ENCODE measurements around the gene KLHL12. TPM values are rescaled to one million over a fixed set of nuclear protein-coding genes. Genes with fewer than 3 reads are reported as not detected.

KLHL12 gene
- polyA plus RNA-seq, 1 experiment, result 54.2 TPM

GRCh38 chr1:202964791-202965410 lies 37.9 kb upstream of the KLHL12 start:
- no peaks in the 10 kb centered on the region; the same call in 1 of the 2 replicates for H3K9me3 ChIP-seq (ENCODE audit: control insufficient read depth, insufficient read depth, low read length)
- H3K27ac ChIP-seq (ENCODE audit: low read depth, low read length), result peak overlapping the region; percentile 39
- no peaks in the 10 kb centered on the region for H3K27me3 ChIP-seq (ENCODE audit: control insufficient read depth, insufficient read depth, low read length)
- no peak for TF ChIP-seq CTCF (IDR thresholded peaks at IDR 0.05; ENCODE audit: low read depth, low read length)
- CTCF ChIA-PET, result no interaction called here
- DNase-seq (ENCODE audit: low read depth, low spot score), result no peak
- POLR2A ChIA-PET, result no interaction called here
- H3K4me3 ChIP-seq (ENCODE audit: low read depth, low read length), result no peak overlapping the region

GRCh38 chr1:202961220-202961880 lies 34.3 kb upstream of the KLHL12 start:
- POLR2A ChIA-PET, result no interaction called here
- no peak overlapping the region for H3K4me3 ChIP-seq (ENCODE audit: low read depth, low read length)
- no peak for TF ChIP-seq CTCF (IDR thresholded peaks at IDR 0.05; ENCODE audit: low read depth, low read length)
- CTCF ChIA-PET, result no interaction called here
- no peak for DNase-seq (ENCODE audit: low read depth, low spot score)
- H3K9me3 ChIP-seq (ENCODE audit: control insufficient read depth, insufficient read depth, low read length), result no peaks in the 10 kb centered on the region; the same call in 1 of the 2 replicates
- no peak overlapping the region for H3K27ac ChIP-seq (ENCODE audit: low read depth, low read length)
- H3K27me3 ChIP-seq (ENCODE audit: control insufficient read depth, insufficient read depth, low read length), result no peaks in the 10 kb centered on the region

DNA sequence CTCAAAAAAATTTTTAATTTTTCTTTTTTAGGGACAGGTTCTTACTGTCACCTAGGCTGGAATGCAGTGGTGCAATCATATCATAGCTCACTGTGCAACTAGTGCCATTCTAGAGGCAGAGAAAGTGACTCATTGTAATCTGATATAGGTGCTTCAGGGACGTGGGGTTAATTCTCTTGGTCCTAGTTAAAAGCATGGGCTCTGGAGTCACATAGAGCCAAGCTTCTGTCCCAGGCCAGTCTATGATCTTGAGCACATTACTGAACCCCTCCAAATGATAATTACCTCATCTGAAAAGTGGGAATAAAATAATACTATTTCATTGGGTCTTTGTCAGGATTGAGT lies 32.2 kb upstream of the KLHL12 start:
- POLR2A ChIA-PET, result interaction anchor here (1.0 kb wide), 1 partner anchor 48 kb away, joined by 6 read pairs; the partner anchor contains the start of gene TMEM183A

DNA sequence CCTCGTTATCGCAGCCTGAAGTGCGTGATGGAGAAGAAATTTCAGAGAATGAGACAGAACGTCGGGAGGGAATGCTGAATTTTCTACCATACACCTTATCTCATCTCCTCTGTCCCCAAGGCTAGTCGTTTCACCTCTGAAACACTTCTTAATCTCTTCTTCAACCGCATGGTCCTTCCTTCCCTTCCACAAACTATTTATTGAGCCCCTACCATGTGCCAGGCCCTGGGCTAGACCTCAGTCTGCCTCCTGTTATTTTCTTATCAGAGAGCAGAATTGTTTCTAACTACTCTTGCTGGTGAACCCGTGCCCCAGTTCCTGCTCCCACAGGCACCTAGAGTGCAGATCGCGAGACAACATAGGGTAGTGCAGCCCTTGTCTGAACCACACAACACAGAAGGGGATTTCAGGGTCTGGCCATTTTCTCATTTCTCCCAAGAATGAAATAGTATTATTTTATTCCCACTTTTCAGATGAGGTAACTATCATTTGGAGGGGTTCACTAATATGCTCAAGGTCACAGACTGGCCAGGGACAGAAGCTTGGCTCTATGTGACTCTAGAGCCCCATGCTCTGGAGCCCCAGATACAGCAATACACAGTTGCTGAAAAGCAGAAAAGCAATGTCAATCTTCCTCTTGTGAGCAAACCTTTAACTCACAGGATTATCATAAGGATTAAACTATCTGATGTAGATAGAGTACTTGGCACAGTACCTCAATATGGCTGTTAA lies 31.7 kb upstream of the KLHL12 start:
- no peak for DNase-seq (ENCODE audit: low read depth, low spot score)
- Histone ChIP-seq H3K27me3 (ENCODE audit: control insufficient read depth, insufficient read depth, low read length) (no peaks in the 10 kb centered on the region), H3K9me3 (ENCODE audit: control insufficient read depth, insufficient read depth, low read length) (no peaks in the 10 kb centered on the region; the same call in 1 of the 2 replicates), H3K4me3 (ENCODE audit: low read depth, low read length) (peak overlapping the region; percentile 90), H3K27ac (ENCODE audit: low read depth, low read length) (peak overlapping the region; percentile 31)
- ChIA-PET POLR2A (interaction anchor here (1.0 kb wide), 1 partner anchor 49 kb away, joined by 6 read pairs; the partner anchor contains the start of gene TMEM183A), CTCF (interaction anchor here (0.6 kb wide), 1 partner anchor 825 kb away, joined by 3 read pairs; no protein-coding TSS in a partner anchor)
- no peak for TF ChIP-seq CTCF (IDR thresholded peaks at IDR 0.05; ENCODE audit: low read depth, low read length)

More for the DNA sequence above, 32.2 kb upstream of the KLHL12 start:
- no peak for DNase-seq (ENCODE audit: low read depth, low spot score)
- no peak overlapping the region for H3K4me3 ChIP-seq (ENCODE audit: low read depth, low read length)
- H3K9me3 ChIP-seq (ENCODE audit: control insufficient read depth, insufficient read depth, low read length), result no peaks in the 10 kb centered on the region; the same call in 1 of the 2 replicates
- CTCF ChIA-PET, result interaction anchor here (0.6 kb wide), 1 partner anchor 826 kb away, joined by 3 read pairs; no protein-coding TSS in a partner anchor
- H3K27me3 ChIP-seq (ENCODE audit: control insufficient read depth, insufficient read depth, low read length), result no peaks in the 10 kb centered on the region
- no peak overlapping the region for H3K27ac ChIP-seq (ENCODE audit: low read depth, low read length)
- no peak for TF ChIP-seq CTCF (IDR thresholded peaks at IDR 0.05; ENCODE audit: low read depth, low read length)
